ENCODE measurements around the gene LIPC. TPM values are rescaled to one million over a fixed set of nuclear protein-coding genes. Genes with fewer than 3 reads are reported as not detected.

Gene LIPC
- total RNA-seq, 1 donor from 2014 or later: not detected

DNA sequence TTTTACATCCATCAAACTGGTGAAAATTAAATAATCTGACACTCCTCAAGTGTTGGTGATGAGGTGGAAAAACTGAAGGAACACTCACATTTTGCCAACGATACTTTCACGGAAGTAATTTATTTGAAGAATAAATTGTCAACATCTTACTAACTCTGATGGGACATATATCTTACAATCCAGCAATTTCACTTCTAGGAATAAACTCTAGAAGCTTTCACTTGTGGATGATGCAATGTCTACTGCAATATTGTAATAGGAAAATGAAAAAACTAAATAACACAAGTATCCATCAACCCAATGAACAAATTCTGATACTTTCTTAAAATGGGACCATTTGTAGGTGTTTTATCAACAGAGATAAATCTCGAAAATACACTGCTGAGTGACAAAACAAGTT lies 16.2 kb upstream of the LIPC start:
- Mint-ChIP-seq H3K4me1 (ENCODE audit: unreplicated experiment) (no peaks in the 10 kb centered on the region), H3K27ac (ENCODE audit: unreplicated experiment) (no peak overlapping the region), H3K4me3 (ENCODE audit: unreplicated experiment) (no peak overlapping the region), H3K9me3 (ENCODE audit: unreplicated experiment) (no peaks in the 10 kb centered on the region), H3K27me3 (ENCODE audit: unreplicated experiment) (no peaks in the 10 kb centered on the region), H3K36me3 (ENCODE audit: low read depth, unreplicated experiment) (no peaks in the 10 kb centered on the region)
- TF ChIP-seq, protein P1, sequence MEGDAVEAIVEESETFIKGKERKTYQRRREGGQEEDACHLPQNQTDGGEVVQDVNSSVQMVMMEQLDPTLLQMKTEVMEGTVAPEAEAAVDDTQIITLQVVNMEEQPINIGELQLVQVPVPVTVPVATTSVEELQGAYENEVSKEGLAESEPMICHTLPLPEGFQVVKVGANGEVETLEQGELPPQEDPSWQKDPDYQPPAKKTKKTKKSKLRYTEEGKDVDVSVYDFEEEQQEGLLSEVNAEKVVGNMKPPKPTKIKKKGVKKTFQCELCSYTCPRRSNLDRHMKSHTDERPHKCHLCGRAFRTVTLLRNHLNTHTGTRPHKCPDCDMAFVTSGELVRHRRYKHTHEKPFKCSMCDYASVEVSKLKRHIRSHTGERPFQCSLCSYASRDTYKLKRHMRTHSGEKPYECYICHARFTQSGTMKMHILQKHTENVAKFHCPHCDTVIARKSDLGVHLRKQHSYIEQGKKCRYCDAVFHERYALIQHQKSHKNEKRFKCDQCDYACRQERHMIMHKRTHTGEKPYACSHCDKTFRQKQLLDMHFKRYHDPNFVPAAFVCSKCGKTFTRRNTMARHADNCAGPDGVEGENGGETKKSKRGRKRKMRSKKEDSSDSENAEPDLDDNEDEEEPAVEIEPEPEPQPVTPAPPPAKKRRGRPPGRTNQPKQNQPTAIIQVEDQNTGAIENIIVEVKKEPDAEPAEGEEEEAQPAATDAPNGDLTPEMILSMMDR (IDR thresholded peaks at IDR 0.05; ENCODE audit: unreplicated experiment): no peak
- DNase-seq (ENCODE audit: low spot score): no peak

DNA sequence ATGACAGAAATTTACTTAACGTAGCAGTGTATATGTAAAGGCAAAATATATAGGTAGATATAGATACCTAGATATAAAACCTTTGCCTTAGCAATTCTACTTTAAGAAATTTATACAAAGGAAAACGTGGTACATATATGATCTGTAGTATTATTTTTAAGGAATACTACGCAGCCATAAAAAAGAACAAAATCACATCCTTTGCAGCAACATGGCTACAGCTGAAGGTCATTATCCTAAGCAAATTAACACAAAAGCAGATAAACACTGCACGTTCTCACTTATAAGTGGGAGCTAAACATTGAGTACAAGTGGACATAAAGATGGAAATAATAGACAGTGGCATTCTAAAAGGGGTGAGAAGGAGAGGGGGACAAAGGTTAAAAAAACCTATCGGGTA lies 14.8 kb upstream of the LIPC start:
- Mint-ChIP-seq H3K27me3 (ENCODE audit: unreplicated experiment) (no peaks in the 10 kb centered on the region), H3K36me3 (ENCODE audit: low read depth, unreplicated experiment) (no peaks in the 10 kb centered on the region), H3K27ac (ENCODE audit: unreplicated experiment) (no peak overlapping the region), H3K9me3 (ENCODE audit: unreplicated experiment) (no peaks in the 10 kb centered on the region), H3K4me1 (ENCODE audit: unreplicated experiment) (peaks cover 5% of the 10 kb centered on the region), H3K4me3 (ENCODE audit: unreplicated experiment) (no peak overlapping the region)
- no peak for DNase-seq (ENCODE audit: low spot score)
- TF ChIP-seq, protein P1 (IDR thresholded peaks at IDR 0.05; ENCODE audit: unreplicated experiment): no peak

DNA sequence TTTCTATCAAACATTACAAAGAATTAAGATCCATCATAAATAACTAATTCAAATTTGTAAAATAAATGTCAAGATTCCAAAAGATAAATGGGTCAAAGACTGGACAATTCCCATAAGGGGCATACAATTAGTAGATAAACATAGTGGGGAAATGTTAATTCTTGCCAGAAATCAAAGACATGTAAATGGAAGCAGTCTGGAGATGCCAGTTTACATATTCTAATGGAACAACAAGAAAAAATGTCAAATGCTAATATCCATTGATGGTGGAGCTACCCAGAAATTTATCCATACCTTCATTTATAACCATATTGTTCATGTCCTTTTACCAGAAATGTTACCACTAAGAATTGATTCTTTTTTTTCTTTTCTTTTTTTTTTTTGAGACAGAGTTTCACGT lies 13.7 kb upstream of the LIPC start:
- no peaks in the 10 kb centered on the region for H3K27me3 Mint-ChIP-seq (ENCODE audit: unreplicated experiment)
- no peak for DNase-seq (ENCODE audit: low spot score)
- H3K4me1 Mint-ChIP-seq (ENCODE audit: unreplicated experiment): peaks cover 5% of the 10 kb centered on the region
- TF ChIP-seq, protein P1 (IDR thresholded peaks at IDR 0.05; ENCODE audit: unreplicated experiment): no peak
- no peak overlapping the region for H3K27ac Mint-ChIP-seq (ENCODE audit: unreplicated experiment)
- no peaks in the 10 kb centered on the region for H3K9me3 Mint-ChIP-seq (ENCODE audit: unreplicated experiment)
- no peaks in the 10 kb centered on the region for H3K36me3 Mint-ChIP-seq (ENCODE audit: low read depth, unreplicated experiment)
- no peak overlapping the region for H3K4me3 Mint-ChIP-seq (ENCODE audit: unreplicated experiment)

- TF ChIP-seq, protein P1 (IDR thresholded peaks at IDR 0.05; ENCODE audit: unreplicated experiment): no peak
- H3K4me3 Mint-ChIP-seq (ENCODE audit: unreplicated experiment): no peak overlapping the region
- H3K36me3 Mint-ChIP-seq (ENCODE audit: low read depth, unreplicated experiment): no peaks in the 10 kb centered on the region
- DNase-seq (ENCODE audit: low spot score): no peak
- no peaks in the 10 kb centered on the region for H3K27me3 Mint-ChIP-seq (ENCODE audit: unreplicated experiment)
- H3K27ac Mint-ChIP-seq (ENCODE audit: unreplicated experiment): no peak overlapping the region
- peaks cover 5% of the 10 kb centered on the region for H3K4me1 Mint-ChIP-seq (ENCODE audit: unreplicated experiment)
- H3K9me3 Mint-ChIP-seq (ENCODE audit: unreplicated experiment): no peaks in the 10 kb centered on the region
Measured at GRCh38 chr15:58419803-58420524, 11.8 kb upstream of the LIPC start.

DNA sequence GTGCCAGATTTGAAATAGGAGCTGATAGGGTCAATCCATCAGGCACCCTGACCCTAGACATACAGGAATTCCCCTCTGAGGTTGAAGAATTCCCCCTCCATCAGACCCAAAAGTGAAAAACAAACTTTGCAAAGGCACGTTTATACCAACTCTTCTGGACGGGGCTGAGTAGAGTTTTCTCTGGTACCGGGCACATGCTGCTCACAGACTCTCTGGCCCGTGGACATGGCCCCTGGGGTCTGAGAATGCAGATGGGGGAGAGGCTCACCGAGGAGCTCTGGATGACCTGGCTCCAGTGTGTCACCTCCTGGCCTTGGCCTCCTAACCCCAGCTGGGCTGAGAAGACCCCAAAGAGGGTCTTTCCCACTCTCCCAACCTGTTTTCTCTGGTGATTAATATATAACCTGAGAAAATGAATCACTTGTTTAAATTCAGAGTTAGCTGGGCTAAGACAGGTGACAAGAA lies 11.2 kb upstream of the LIPC start:
- Mint-ChIP-seq H3K36me3 (ENCODE audit: low read depth, unreplicated experiment) (no peaks in the 10 kb centered on the region), H3K9me3 (ENCODE audit: unreplicated experiment) (no peaks in the 10 kb centered on the region), H3K4me3 (ENCODE audit: unreplicated experiment) (no peak overlapping the region), H3K27ac (ENCODE audit: unreplicated experiment) (no peak overlapping the region), H3K27me3 (ENCODE audit: unreplicated experiment) (no peaks in the 10 kb centered on the region), H3K4me1 (ENCODE audit: unreplicated experiment) (peaks cover 5% of the 10 kb centered on the region)
- TF ChIP-seq, protein P1 (IDR thresholded peaks at IDR 0.05; ENCODE audit: unreplicated experiment): no peak
- DNase-seq (ENCODE audit: low spot score): no peak

Measured in endothelial cell (in vitro differentiated cells).